GM19463 (cell line): Measurements from ENCODE around the gene ERVH48-1.
"Not testable (repeated sequence)": the region's sequence is repeated elsewhere in the genome, so short reads cannot be mapped to it uniquely, and the experiment has no call there.

ENCODE experiments used
- ATAC-seq: cut with Tn5 transposase; IDR thresholded peaks from one replicate; pipeline ENCODE4 v1.9.1; 2021; ENCODE audit warnings: mild to moderate bottlenecking, moderate library complexity; ENCODE audit not compliant: unreplicated experiment

The ERVH48-1 gene

DNA sequence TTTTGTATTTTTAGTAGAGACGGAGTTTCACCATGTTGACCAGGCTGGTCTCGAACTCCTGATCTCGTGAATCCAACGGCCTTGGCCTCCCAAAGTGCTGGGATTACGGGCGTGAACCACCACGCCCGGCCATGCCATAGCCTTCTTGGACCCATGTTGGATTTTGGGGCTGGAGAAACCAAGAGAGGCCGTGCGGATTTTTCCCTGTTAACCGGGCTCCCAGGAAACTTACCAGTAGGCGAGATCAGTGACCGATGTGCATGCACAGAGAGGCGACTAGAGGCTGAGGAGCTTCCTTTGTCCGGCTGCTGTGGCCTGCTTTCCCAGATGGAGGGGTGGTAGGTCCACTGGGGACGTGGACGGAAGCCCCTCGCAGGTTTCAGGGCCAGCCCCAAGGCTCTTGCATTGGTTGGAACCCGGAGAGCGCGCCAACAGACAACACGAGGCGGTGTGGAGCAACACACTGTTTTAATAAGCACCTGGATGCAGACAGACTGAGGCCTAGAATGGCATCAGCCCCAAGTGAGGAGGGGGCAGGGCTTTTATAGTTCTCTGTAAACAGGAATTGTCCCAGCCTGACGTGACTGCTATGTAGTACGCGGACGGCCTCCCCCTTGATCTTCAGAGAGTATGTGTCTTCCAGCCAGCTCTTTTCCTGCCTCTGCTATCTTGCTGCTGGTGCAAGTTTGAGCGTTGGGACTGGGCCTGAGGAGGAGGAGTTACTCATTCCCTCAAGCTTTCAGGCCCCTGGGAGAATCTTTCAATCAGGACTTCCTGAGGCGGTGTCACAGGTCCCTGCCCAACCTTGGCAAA, at the start of gene ERVH48-1:
ERVH48-1 (minus strand) TSS at position 517 of the 813 bp plus-strand sequence. CDS start 6,624 bp downstream, outside the sequence.
- ATAC-seq = no peak

DNA sequence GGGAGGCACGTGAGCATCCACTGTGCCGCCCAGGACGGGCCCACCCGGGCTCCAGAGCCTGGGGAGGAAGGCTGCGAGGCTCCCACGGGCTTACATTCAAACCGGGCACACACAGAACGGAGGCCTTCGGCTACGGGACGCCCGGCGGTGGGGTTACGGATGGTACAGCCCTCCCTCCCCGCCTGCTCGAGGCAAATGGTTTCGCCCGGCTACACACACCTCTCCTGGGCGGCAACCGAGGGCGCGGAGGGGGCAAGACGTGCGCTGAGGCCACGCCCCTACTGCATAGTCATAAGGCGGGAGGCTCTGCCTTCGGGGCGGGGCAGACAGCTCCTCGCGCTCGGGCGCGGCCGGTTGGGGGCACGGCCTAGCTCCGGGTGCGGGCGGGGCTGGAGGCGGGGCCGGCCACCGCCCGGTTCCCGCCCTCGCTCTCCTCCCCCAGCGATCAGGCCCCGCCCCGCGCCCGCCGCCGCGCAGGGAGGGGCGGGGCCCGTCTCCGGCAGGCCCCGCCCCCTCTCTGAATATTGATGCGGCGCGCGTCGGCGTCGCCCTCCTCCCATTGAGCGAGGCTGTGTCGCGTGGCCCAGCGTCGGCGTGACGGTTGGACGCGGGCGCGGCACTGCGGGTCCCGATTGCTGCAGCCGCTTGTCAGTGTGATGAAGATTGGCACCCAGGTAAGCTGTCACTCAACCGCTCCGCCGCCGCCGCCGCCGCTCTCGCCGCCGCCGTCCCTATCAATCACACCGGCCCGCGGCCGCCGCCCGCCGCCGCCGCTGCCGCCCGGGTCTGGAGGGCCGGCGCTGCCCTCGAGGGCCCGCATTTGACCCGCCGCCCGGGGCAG, 48.8 kb upstream of the ERVH48-1 start, which contains the start of gene PKNOX1:
PKNOX1 (plus strand) TSS at position 572 of the 841 bp plus-strand sequence. CDS start 29,820 bp downstream, outside the sequence.
- peak; percentile 79 for ATAC-seq

DNA sequence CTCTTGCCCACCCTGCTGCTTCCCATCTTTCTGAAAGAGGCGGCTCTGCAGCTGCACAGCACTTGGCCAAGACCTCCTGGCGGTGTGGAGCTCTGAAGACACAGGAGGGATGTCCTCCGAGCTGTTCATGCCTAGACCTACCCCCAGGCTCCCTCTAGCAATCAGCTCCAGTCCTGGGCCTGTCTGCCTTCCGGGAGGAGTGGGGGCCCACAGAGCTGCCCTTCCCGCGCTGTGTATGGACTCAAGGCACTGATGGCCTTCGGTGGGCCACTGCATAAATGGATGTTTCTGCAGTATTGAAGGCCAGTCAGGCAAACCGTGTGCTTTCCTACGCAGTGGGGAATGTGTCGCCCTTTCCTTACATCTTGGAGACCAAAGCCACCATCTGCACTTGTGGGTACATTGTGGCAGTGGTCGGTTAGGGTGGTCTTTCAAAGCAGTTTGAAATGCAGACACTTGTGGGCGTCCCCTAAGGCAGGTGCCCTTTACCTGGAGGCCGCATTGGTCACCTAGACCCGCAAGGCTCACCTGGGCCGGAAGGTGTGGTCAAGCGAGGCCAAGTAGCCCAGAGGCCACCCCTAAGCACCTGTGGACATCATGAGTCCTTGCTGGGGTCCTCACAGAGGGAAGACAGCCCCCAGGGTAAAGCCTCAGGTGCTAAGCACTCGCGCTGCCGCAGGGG, 48.0 kb upstream of the ERVH48-1 start:
- no peak for ATAC-seq

- ATAC-seq = no peak
These were observed 46.5 kb upstream of the ERVH48-1 start for GRCh38 chr21:42971897-42972275.

DNA sequence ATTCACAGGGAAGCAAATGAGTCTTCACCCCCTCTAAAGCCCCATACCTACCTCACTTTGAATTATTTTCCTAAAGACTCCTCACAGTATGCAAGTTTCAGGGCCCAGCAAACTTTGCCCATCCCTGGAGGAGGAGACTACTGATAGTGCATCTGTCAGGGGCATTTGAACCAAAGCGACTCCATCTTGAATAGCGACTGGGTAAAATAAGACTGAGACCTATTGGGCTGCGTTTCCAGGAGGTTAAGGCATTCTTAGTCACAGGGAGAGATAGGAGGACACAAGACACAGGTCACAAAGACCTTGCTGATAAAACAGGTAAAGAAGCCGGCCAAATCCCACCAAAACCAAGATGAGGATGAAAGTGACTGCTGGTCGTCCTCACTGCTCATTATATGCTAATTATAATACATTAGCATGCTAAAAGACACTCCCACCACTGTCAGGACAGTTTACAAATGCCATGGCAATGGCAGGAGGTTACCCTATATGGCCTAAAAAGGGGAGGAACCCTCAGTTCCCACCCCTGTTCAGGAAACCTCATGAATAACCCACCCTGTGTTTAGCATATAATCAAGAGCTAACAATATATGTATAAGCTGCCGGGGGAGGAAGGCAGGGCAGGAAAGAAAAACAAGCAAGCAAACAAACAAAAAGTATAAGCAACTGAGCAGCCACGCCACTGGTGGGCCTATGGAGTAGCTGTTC, 45.7 kb upstream of the ERVH48-1 start:
- ATAC-seq = no peak

DNA sequence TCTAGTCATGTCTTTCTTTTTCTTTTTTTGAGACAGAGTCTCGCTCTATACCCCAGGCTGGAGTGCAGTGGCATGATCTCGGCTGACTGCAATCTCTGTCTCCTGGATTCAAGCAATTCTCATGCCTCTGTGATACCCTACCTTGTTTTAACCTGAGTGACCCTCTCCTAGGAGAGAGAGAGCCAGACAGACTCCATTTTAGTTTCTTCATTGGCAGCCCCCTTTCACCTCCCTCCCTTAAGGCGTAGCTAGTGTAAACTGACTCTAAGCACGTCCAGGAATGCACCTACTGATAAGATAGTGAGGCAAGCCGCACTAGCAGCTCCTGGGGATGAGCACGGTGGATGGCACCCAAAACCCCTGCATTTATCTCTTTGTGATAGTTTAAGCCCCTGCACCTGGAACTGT, 43.8 kb upstream of the ERVH48-1 start:
- no peak for ATAC-seq

DNA sequence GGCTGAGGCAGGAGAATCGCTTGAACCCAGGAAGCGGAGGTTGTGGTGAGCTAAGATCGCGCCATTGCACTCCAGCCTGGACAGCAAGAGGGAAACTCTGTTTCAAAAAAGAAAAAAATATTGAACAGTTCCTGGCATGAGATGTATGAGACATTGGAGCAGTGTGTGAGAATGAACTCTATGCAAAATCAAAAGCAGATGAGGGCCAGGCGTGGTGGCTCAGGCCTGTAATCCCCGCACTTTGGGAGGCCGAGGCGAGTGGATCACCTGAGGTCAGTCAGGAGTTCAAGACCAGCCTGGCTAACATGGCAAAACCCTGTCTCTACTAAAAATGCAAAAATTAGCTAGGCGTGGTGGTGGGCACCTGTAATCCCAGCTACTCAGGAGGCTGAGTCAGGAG, 42.2 kb upstream of the ERVH48-1 start:
- not testable (repeated sequence) for ATAC-seq

GRCh38 chr21:42965211-42965560, 39.8 kb upstream of the ERVH48-1 start:
- no peak for ATAC-seq

- ATAC-seq = no peak
These were observed 39.2 kb upstream of the ERVH48-1 start for GRCh38 chr21:42964546-42965210.

GRCh38 chr21:42964086-42964485, 38.7 kb upstream of the ERVH48-1 start:
- no peak for ATAC-seq

GRCh38 chr21:42962380-42963007, 37.1 kb upstream of the ERVH48-1 start:
- no peak for ATAC-seq

GRCh38 chr21:42959728-42960127, 34.3 kb upstream of the ERVH48-1 start:
- no peak for ATAC-seq

DNA sequence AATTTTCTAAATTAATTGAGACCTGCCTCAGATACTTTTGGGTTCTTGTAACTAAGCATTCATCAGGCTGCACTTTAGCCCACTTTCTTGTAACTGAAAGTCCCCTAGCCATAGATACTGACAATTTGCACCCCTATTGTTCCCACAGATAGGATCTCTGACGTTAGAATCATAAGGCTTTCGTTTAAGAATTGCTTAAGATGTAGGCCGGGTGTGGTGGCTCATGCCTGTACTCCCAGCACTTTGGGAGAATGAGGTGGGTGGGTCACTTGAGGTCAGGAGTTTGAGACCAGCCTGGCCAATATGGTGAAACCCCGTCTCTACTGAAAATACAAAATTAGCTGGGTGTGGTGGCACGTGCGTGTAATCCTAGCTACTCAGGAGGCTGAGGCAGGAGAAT, 32.7 kb upstream of the ERVH48-1 start:
- not testable (repeated sequence) for ATAC-seq

GRCh38 chr21:42956824-42957630, 31.6 kb upstream of the ERVH48-1 start:
- ATAC-seq = no peak

DNA sequence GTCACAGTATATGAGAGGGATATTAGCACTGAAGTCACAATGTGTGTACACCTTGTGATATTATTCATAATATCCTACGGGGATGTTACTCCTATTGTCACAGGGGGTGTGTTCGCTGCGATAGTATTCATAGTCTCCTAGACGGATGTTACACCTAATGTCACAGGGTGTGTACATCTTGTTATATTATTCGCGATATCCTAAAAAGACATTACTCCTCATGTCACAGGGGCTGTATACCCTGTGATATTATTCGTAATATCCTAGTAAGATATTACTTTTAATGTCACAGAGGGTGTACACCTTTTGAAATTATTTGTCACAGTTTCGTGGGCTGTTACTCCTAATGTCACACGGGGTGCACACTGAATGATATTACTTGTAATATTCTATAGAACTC, 25.8 kb upstream of the ERVH48-1 start:
- ATAC-seq = not testable (repeated sequence)

DNA sequence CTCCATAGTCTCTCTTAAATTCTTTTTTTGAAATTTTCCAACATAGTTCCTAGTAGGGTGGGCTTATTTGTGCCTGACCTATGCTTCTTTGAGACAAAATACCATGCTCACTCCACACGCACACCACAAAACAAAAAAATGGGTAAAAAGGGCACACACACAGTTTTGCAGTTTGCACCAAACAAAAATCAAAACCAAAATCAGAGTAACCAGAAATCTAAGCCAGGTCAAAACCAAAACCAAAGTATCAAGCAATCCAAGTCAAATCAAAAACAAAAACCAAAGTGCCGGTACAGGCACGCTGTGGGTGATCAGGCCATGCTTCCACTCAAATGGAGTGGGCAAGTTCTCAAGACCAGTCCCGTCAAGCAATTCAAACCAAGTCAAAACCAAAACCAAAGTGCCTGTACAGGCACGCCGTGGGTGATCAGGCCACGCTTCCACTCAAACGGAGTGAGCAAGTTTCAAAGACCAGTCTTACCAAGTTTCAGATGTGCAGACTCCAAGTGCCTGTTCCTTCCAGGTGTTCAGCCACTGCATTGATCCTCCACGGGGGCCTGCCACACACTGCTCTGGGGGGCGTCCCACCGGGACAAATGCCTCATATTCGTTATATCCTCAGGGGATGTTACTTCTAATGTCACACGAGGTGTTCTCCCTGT, 23.8 kb upstream of the ERVH48-1 start:
- not testable (repeated sequence) for ATAC-seq

DNA sequence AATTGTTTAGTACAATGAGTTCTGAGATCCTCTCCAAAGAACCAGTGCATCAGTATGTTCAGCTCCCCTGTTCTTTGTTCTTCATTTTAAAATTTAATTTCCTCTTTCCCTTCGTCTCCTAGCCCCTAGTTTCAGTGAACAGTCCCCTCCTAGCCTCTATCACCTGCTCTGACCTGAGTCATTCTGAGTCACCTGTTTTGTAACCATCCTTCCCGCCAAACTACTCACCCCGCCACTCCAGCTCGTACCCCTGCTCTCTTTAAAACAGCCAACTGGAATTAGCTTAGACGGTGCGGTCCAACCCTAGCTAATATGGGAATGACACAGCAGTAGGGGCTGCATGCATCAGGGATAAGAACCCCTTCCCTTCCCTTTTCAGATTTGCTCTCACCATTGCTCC, 16.8 kb upstream of the ERVH48-1 start:
- ATAC-seq = no peak

GRCh38 chr21:42941696-42942085, 16.3 kb upstream of the ERVH48-1 start:
- no peak for ATAC-seq
